Activated CD4-positive, alpha-beta T cell treated with anti-CD3 and anti-CD28 coated beads for 4 hours (primary cell): ENCODE measurements around the gene CEACAM7.
A peak's percentile ranks its signal among the peaks of the same experiment; 100 is the strongest.

Experiments
- DNase-seq, 2 donors: peaks; one replicate each; pipeline ENCODE4 v3.0.0-alpha.2; 2020

The CEACAM7 gene

GRCh38 chr19:41646589-41647204, 41.4 kb downstream of the CEACAM7 start:
- peak in 1 of 2 donors; percentile 35 for DNase-seq

- peak; percentile 62 to 76 for DNase-seq
Observed at GRCh38 chr19:41641879-41642485, 46.1 kb downstream of the CEACAM7 start.

GRCh38 chr19:41638641-41639081, 49.4 kb downstream of the CEACAM7 start:
- DNase-seq, result no peak

GRCh38 chr19:41637484-41637883, 50.6 kb downstream of the CEACAM7 start:
- DNase-seq, result no peak

- DNase-seq, result no peak
Observed at GRCh38 chr19:41627966-41628675, 59.9 kb downstream of the CEACAM7 start.

- DNase-seq, result no peak
Observed at GRCh38 chr19:41626877-41627276, 61.2 kb downstream of the CEACAM7 start, which contains the start of gene CEACAM4. Gene CEACAM4, minus strand, starts transcription at chr19:41627074. Its CDS starts 111 bp downstream, at chr19:41626963.

DNA sequence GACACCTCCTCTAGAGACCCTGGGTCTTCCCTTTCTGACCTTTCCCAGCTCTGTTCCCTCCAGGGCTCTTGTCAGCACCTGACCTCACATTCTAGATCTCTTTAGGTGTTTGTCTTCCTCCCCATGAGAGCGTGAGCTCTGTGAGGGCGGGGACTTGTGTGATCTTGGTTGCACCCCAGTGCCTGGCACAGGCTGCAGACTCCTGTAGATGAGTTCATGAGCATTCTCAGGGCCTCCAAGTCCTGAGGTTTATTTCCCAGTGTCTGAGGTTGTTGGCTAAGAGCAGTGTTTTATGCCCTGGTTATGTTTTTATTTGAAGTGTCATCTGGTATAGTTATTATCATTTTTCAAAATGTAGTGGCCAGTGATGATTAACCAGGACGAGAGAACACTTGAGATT, 61.8 kb downstream of the CEACAM7 start:
- no peak for DNase-seq

GRCh38 chr19:41624937-41625336, 63.1 kb downstream of the CEACAM7 start:
- no peak for DNase-seq

DNA sequence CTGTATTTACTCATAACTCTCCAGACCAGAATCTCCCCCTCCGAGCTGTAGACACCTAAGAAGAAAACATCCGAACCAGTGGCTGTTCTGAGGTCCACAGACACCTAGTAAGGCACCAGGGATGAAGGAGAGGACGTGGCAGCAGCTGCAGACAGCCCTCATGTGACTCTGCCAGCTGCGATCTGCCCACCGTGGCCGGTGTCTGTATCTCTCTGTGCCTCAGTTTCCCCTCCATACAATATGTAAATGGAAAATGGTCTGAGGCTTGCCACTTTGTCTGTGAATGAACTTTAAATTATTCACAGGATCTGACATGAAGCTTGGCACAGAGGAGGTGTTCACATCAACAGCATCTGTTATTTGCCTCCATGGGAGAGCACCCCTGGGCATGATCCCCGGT, 63.6 kb downstream of the CEACAM7 start:
- DNase-seq, result no peak

- DNase-seq, result no peak
Observed at GRCh38 chr19:41623360-41623759, 64.7 kb downstream of the CEACAM7 start.
